BLaER1 (cell line): ENCODE measurements around the gene TNFAIP2.
A peak's percentile ranks its signal among the peaks of the same experiment; 100 is the strongest.

Source experiments
- H3K27ac ChIP-seq: shearing (Covaris generic); formaldehyde crosslinking; 2 replicates; pipeline ENCODE4 v1.8.1; 2022
- H3K27me3 ChIP-seq: shearing (Covaris generic); formaldehyde crosslinking; 2 replicates; pipeline ENCODE4 v1.8.1; 2022
- H3K36me3 ChIP-seq: shearing (Covaris generic); formaldehyde crosslinking; 2 replicates; pipeline ENCODE4 v1.8.1; 2022
- H3K4me1 ChIP-seq: shearing (Covaris generic); formaldehyde crosslinking; 2 replicates; pipeline ENCODE4 v1.8.1; 2022
- H3K4me2 ChIP-seq: shearing (Covaris generic); formaldehyde crosslinking; 2 replicates; pipeline ENCODE4 v1.8.1; 2022
- H3K4me3 ChIP-seq: shearing (Covaris generic); formaldehyde crosslinking; 2 replicates; pipeline ENCODE4 v1.8.1; 2022
- H3K9ac ChIP-seq: shearing (Covaris generic); formaldehyde crosslinking; 2 replicates; pipeline ENCODE4 v1.8.1; 2022
- H3K9me3 ChIP-seq: shearing (Covaris generic); formaldehyde crosslinking; 2 replicates; pipeline ENCODE4 v1.8.1; 2022
- H4K20me1 ChIP-seq: shearing (Covaris generic); formaldehyde crosslinking; 2 replicates; pipeline ENCODE4 v1.8.1; 2022
- Cebpa-rat ChIP-seq: shearing (Covaris generic); IDR thresholded peaks from 2 replicates; pipeline ENCODE4 v1.8.1; 2022

Gene TNFAIP2

GRCh38 chr14:103107455-103107854 is 15.8 kb upstream of the TNFAIP2 start:
- no peak overlapping the region for H3K4me2 ChIP-seq
- H3K4me1 ChIP-seq = peaks cover 84% of the 10 kb centered on the region
- H3K27me3 ChIP-seq = peaks cover 31% of the 10 kb centered on the region
- no peak overlapping the region for H3K4me3 ChIP-seq
- H3K27ac ChIP-seq = no peak overlapping the region
- peaks cover 23% of the 10 kb centered on the region for H4K20me1 ChIP-seq
- H3K9me3 ChIP-seq = no peaks in the 10 kb centered on the region
- H3K9ac ChIP-seq = no peak overlapping the region
- no peak for TF ChIP-seq Cebpa-rat
- H3K36me3 ChIP-seq = no peaks in the 10 kb centered on the region

GRCh38 chr14:103107941-103108748 is 15.1 kb upstream of the TNFAIP2 start:
- peak overlapping the region; percentile 73 for H3K4me2 ChIP-seq
- peaks cover 84% of the 10 kb centered on the region for H3K4me1 ChIP-seq
- H3K36me3 ChIP-seq = no peaks in the 10 kb centered on the region
- H3K9ac ChIP-seq = 0 out of 2 replicates have a peak overlapping the region, but pooled peaks have one; percentile 38
- no peak for TF ChIP-seq Cebpa-rat
- peaks cover 16% of the 10 kb centered on the region for H4K20me1 ChIP-seq
- peaks cover 24% of the 10 kb centered on the region for H3K27me3 ChIP-seq
- H3K9me3 ChIP-seq = no peaks in the 10 kb centered on the region
- H3K4me3 ChIP-seq = no peak overlapping the region
- H3K27ac ChIP-seq = peak overlapping the region; percentile 83

- no peak overlapping the region for H3K4me3 ChIP-seq
- H3K27ac ChIP-seq = peak overlapping the region; percentile 83
- 0 out of 2 replicates have a peak overlapping the region, but pooled peaks have one; percentile 38 for H3K9ac ChIP-seq
- no peaks in the 10 kb centered on the region for H3K9me3 ChIP-seq
- peaks cover 10% of the 10 kb centered on the region for H4K20me1 ChIP-seq
- peaks cover 18% of the 10 kb centered on the region for H3K27me3 ChIP-seq
- TF ChIP-seq Cebpa-rat = no peak
- H3K36me3 ChIP-seq = no peaks in the 10 kb centered on the region
- H3K4me1 ChIP-seq = peaks cover 84% of the 10 kb centered on the region
- H3K4me2 ChIP-seq = peak overlapping the region; percentile 73
These were observed 14.5 kb upstream of the TNFAIP2 start for GRCh38 chr14:103108749-103109207.

GRCh38 chr14:103109535-103110441 is 13.5 kb upstream of the TNFAIP2 start:
- Histone ChIP-seq H3K27me3 (peaks cover 8% of the 10 kb centered on the region), H3K4me1 (peaks cover 84% of the 10 kb centered on the region), H3K4me3 (no peak overlapping the region), H3K27ac (peak overlapping the region; percentile 81), H3K9ac (peak overlapping the region; percentile 29; the same call in 1 of the 2 replicates), H4K20me1 (no peaks in the 10 kb centered on the region), H3K36me3 (no peaks in the 10 kb centered on the region), H3K9me3 (no peaks in the 10 kb centered on the region), H3K4me2 (peak overlapping the region; percentile 85)
- TF ChIP-seq Cebpa-rat = no peak

GRCh38 chr14:103110681-103111231 is 12.5 kb upstream of the TNFAIP2 start:
- Histone ChIP-seq H3K4me3 (no peak overlapping the region), H3K9me3 (no peaks in the 10 kb centered on the region), H3K4me1 (peaks cover 84% of the 10 kb centered on the region), H3K9ac (peak overlapping the region; percentile 29; the same call in 1 of the 2 replicates), H4K20me1 (no peaks in the 10 kb centered on the region), H3K27me3 (no peaks in the 10 kb centered on the region), H3K36me3 (no peaks in the 10 kb centered on the region), H3K4me2 (peak overlapping the region; percentile 85), H3K27ac (peak overlapping the region; percentile 81)
- TF ChIP-seq Cebpa-rat = no peak

DNA sequence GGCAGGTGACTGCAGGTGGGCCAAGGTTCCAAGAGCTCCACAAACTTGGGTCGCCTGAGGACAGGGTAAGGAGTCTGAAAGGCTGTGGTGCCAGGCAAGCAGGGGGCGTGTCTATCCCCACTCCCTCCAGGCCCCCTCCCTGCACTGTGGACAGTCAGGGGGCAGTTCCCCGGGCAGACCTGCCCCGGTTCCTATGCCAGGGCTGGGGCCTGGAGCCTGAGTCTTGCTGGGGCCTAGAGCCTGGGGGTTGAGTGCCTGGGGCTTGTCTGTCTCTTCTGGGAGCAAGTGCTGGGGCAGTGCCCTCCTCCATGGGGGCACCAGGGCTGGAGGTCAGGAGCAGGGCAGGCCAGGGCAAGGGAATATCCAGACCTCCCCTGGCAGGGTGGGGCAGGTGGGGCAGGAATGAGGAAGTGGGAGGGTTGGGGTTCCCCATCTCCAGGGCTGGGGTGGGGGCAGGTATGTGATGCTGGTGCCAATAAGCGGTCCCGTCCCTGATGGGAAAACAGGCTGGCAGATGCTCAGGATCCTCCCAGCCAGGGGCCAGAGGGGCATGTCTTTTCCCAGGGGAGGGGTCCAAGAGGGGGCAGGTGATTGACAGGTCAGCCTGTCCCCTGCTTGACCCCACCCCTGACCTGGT is 11.9 kb upstream of the TNFAIP2 start:
- peak overlapping the region; percentile 85 for H3K4me2 ChIP-seq
- H3K36me3 ChIP-seq = no peaks in the 10 kb centered on the region
- no peak overlapping the region; the same call in 1 of the 2 replicates for H3K4me3 ChIP-seq
- peaks cover 84% of the 10 kb centered on the region for H3K4me1 ChIP-seq
- no peaks in the 10 kb centered on the region for H3K9me3 ChIP-seq
- TF ChIP-seq Cebpa-rat = no peak
- H3K27me3 ChIP-seq = no peaks in the 10 kb centered on the region
- peak overlapping the region; percentile 81 for H3K27ac ChIP-seq
- peak overlapping the region; percentile 58; the same call in 1 of the 2 replicates for H3K9ac ChIP-seq
- no peaks in the 10 kb centered on the region for H4K20me1 ChIP-seq

GRCh38 chr14:103112400-103113243 is 10.6 kb upstream of the TNFAIP2 start:
- no peaks in the 10 kb centered on the region for H3K27me3 ChIP-seq
- no peaks in the 10 kb centered on the region for H4K20me1 ChIP-seq
- peak overlapping the region; percentile 81 for H3K27ac ChIP-seq
- peaks cover 92% of the 10 kb centered on the region for H3K4me1 ChIP-seq
- H3K9ac ChIP-seq = peak overlapping the region; percentile 58
- TF ChIP-seq Cebpa-rat = no peak
- H3K9me3 ChIP-seq = no peaks in the 10 kb centered on the region
- H3K4me2 ChIP-seq = peak overlapping the region; percentile 85
- no peak overlapping the region; the same call in 1 of the 2 replicates for H3K4me3 ChIP-seq
- H3K36me3 ChIP-seq = no peaks in the 10 kb centered on the region

DNA sequence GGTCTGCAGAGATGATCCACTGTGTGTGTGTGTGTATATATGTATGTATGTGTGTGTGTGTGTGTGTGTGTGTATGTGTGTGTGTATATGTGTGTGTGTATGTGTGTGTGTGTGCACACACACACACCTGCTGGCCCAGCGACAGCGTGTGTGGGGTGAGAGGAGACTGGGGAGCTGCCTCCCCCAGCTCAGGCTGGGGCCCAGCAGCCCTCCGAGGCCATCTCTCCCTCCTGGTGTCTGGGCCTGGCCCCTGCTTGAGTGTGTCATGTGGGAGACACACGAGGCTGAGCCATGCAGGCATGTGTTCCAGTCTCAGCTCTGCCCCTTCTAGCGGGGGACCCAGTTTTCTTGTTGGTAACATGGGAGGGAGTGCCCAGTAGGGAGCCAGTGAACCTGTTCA is 10.0 kb upstream of the TNFAIP2 start:
- Histone ChIP-seq H3K36me3 (no peaks in the 10 kb centered on the region), H3K9ac (peak overlapping the region; percentile 49; the same call in 1 of the 2 replicates), H3K27ac (peak overlapping the region; percentile 81), H3K4me3 (no peak overlapping the region), H4K20me1 (no peaks in the 10 kb centered on the region), H3K9me3 (no peaks in the 10 kb centered on the region), H3K4me2 (peak overlapping the region; percentile 85), H3K4me1 (peaks cover 94% of the 10 kb centered on the region), H3K27me3 (no peaks in the 10 kb centered on the region)
- no peak for TF ChIP-seq Cebpa-rat
